DMS 273 treated with DMSO at 0.1 percent for 48 hours (cell line): Measurements from ENCODE around the gene TDRKH.

ENCODE experiments used
- DNase-seq: peaks from one replicate; lab custom pipeline; 2025; lab: John Stamatoyannopoulos, UW

TDRKH gene

GRCh38 chr1:151823175-151823574, 32.9 kb upstream of the TDRKH start:
- no peak for DNase-seq

GRCh38 chr1:151822404-151822803, 32.1 kb upstream of the TDRKH start:
- DNase-seq: no peak

- DNase-seq: no peak
Observed at GRCh38 chr1:151820940-151821339, 30.6 kb upstream of the TDRKH start.

- no peak for DNase-seq
Observed at GRCh38 chr1:151819976-151820623, 29.8 kb upstream of the TDRKH start.

- DNase-seq: no peak
Observed at GRCh38 chr1:151819227-151819835, 29.0 kb upstream of the TDRKH start.

GRCh38 chr1:151817353-151817730, 27.0 kb upstream of the TDRKH start:
- DNase-seq: no peak

- DNase-seq: no peak
Observed at GRCh38 chr1:151816548-151817352, 26.4 kb upstream of the TDRKH start.

GRCh38 chr1:151815716-151816327, 25.5 kb upstream of the TDRKH start:
- DNase-seq: no peak

GRCh38 chr1:151814971-151815545, 24.8 kb upstream of the TDRKH start:
- DNase-seq: no peak

- no peak for DNase-seq
Observed at GRCh38 chr1:151814426-151814825, 24.1 kb upstream of the TDRKH start.

GRCh38 chr1:151813271-151813977, 23.1 kb upstream of the TDRKH start:
- no peak for DNase-seq

- no peak for DNase-seq
Observed at GRCh38 chr1:151811181-151811580, 20.9 kb upstream of the TDRKH start.

- DNase-seq: no peak
Observed at GRCh38 chr1:151809985-151810556, 19.8 kb upstream of the TDRKH start.

- DNase-seq: no peak
Observed at GRCh38 chr1:151809290-151809984, 19.1 kb upstream of the TDRKH start.

- no peak for DNase-seq
Observed at GRCh38 chr1:151807766-151808165, 17.5 kb upstream of the TDRKH start.

- DNase-seq: no peak
Observed at GRCh38 chr1:151807131-151807530, 16.8 kb upstream of the TDRKH start.

- DNase-seq: no peak
Observed at GRCh38 chr1:151806170-151806569, 15.9 kb upstream of the TDRKH start.

GRCh38 chr1:151805066-151805820, 14.9 kb upstream of the TDRKH start, which contains the start of gene LINGO4:
TSS of gene LINGO4 (minus strand) at chr1:151805419. CDS start at chr1:151802704, 2,715 bp downstream.
- DNase-seq: no peak

- no peak for DNase-seq
Observed at GRCh38 chr1:151803915-151804314, 13.6 kb upstream of the TDRKH start.

GRCh38 chr1:151803164-151803563, 12.9 kb upstream of the TDRKH start:
- no peak for DNase-seq
